Mammary epithelial cell (primary cell): ENCODE data around the gene SARS1.

Experiments
- CTCF ChIP-seq, 2 donors: IDR thresholded peaks in 1 of 2; conservative IDR thresholded peaks in 1 of 2; 2 replicates each; pipeline ENCODE4 v1.5.1; 2011 to 2012; ENCODE audit warnings: inconsistent platforms in 2 of 2, low read length in 2 of 2, mild to moderate bottlenecking in 2 of 2, control low read depth in 1 of 2, low read depth in 1 of 2; ENCODE audit not compliant: insufficient read depth in 1 of 2; ENCODE audit errors: extremely low read depth in 1 of 2
- EZH2 ChIP-seq: IDR thresholded peaks from 2 replicates; pipeline ENCODE4 v1.6.1; 2012; ENCODE audit warnings: low read length, inconsistent platforms, borderline replicate concordance

- TF ChIP-seq CTCF (conservative IDR thresholded peaks at IDR 0.05 in 1 of 2, IDR thresholded peaks at IDR 0.05 in 1 of 2; ENCODE audit: extremely low read depth in 1 of 2, insufficient read depth in 1 of 2, low read depth in 1 of 2, low read length in 2 of 2) = no peak
- TF ChIP-seq EZH2 = no peak
Observed at GRCh38 chr1:109225711-109226445, 12.2 kb downstream of the SARS1 start.
